GM19025 (cell line): Measurements from ENCODE around the gene LZTS2.
A peak's percentile ranks its signal among the peaks of the same experiment; 100 is the strongest.
"Not testable (repeated sequence)": the region's sequence is repeated elsewhere in the genome, so short reads cannot be mapped to it uniquely, and the experiment has no call there.

Source experiments
- ATAC-seq: cut with Tn5 transposase; IDR thresholded peaks from one replicate; pipeline ENCODE4 v1.9.1; 2021; ENCODE audit warnings: mild to moderate bottlenecking, low read depth, moderate library complexity; ENCODE audit not compliant: unreplicated experiment

Gene LZTS2

GRCh38 chr10:101031128-101031795 lies 31.7 kb downstream of the LZTS2 start, which contains the start of the genes PDZD7 and SFXN3:
PDZD7 (minus strand) TSS chr10:101031129; CDS start chr10:101030219, 910 bp downstream.
SFXN3 (plus strand) TSS chr10:101031234; CDS start chr10:101034695, 3,461 bp downstream.
- peak; percentile 96 for ATAC-seq

GRCh38 chr10:101031796-101032636 lies 32.4 kb downstream of the LZTS2 start:
- ATAC-seq: peak; percentile 43

GRCh38 chr10:101032637-101033224 lies 33.1 kb downstream of the LZTS2 start:
- ATAC-seq: peak; percentile 11

GRCh38 chr10:101033276-101033675 lies 33.7 kb downstream of the LZTS2 start:
- no peak for ATAC-seq

- ATAC-seq: not testable (repeated sequence)
Observed at GRCh38 chr10:101034404-101034803, 34.8 kb downstream of the LZTS2 start.

- ATAC-seq: no peak
Observed at GRCh38 chr10:101035314-101035713, 35.7 kb downstream of the LZTS2 start.

GRCh38 chr10:101035916-101036702 lies 36.5 kb downstream of the LZTS2 start:
- no peak for ATAC-seq

GRCh38 chr10:101036726-101037125 lies 37.1 kb downstream of the LZTS2 start:
- ATAC-seq: no peak

GRCh38 chr10:101038484-101038883 lies 38.9 kb downstream of the LZTS2 start:
- ATAC-seq: no peak

- ATAC-seq: no peak
Observed at GRCh38 chr10:101040061-101040460, 40.5 kb downstream of the LZTS2 start.

- ATAC-seq: no peak
Observed at GRCh38 chr10:101040851-101041250, 41.2 kb downstream of the LZTS2 start.

- ATAC-seq: peak; percentile 42
Observed at GRCh38 chr10:101041252-101041761, 41.7 kb downstream of the LZTS2 start.

GRCh38 chr10:101042118-101042517 lies 42.5 kb downstream of the LZTS2 start:
- no peak for ATAC-seq

- ATAC-seq: peak; percentile 97
Observed at GRCh38 chr10:101042667-101043362, 43.2 kb downstream of the LZTS2 start.

- no peak for ATAC-seq
Observed at GRCh38 chr10:101043363-101043707, 43.7 kb downstream of the LZTS2 start.

- no peak for ATAC-seq
Observed at GRCh38 chr10:101044117-101044516, 44.5 kb downstream of the LZTS2 start.

GRCh38 chr10:101046332-101047238 lies 47.0 kb downstream of the LZTS2 start:
- no peak for ATAC-seq

- no peak for ATAC-seq
Observed at GRCh38 chr10:101047268-101047667, 47.7 kb downstream of the LZTS2 start.
